ENCODE results near the gene LMBRD1. TPM values are rescaled to one million over a fixed set of nuclear protein-coding genes. Genes with fewer than 3 reads are reported as not detected.

Gene LMBRD1
- total and polyA plus RNA-seq, 2 of the 8 experiments (the other 6 are each of a cell fraction or from before 2014, with no cell fraction given), result 9.1 to 16.8 TPM

DNA sequence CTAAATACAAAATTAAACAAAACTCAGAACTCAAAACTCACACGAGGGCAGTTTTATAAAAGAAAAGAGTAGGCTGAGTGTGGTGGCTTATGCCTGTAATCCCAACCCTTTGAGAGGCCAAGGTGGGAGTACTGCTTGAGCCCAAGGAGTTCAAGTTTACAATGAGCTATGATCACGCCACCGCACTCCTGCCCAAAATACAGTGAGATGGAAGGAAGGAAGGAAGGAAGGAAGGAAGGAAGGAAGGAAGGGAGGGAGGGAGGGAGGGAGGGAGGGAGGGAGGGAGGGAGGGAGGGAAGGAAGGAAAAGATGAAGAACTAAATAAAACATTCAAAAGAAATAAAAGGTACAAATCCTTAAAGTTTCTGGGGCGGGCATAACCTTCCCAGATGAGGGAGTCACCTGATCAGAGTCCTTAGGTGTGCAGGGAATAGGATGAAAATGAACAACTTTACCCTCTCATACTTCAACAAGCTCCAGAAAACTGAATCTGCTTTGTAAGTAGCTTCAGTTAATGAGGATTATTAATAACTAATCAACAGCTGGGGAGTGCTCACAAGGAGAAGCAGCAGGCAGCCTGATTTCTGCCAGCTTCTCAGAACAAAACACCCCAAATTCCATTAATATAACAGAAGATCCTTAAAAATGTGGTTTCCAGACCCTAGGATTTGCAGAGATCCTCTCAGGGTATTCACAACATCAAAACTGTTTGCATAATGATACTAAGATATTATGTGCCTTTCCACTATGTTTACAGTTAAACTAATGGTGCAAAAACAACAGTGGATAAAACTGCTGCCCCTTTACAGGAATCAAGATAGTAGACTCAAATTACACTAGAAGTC, 21.8 kb downstream of the LMBRD1 start:
- H3K23me2 ChIP-seq (ENCODE audit: low read depth, low read length), result no peaks in the 10 kb centered on the region
- FAIRE-seq, result no peak
- no peak overlapping the region for H2BK5ac ChIP-seq (ENCODE audit: low read depth, low read length)
- no peaks in the 10 kb centered on the region for H3K79me1 ChIP-seq (ENCODE audit: low read depth, low read length)
- H3K56ac ChIP-seq (replicated peaks; ENCODE audit: insufficient read length, low read depth, low read length), result no peak overlapping the region
- 85% methylated on average over 2 of the region's 4 CpGs; no CpG with 5 or more reads in 1 of the 2 experiments for WGBS, 2 experiments (ENCODE audit: extremely low coverage in 1 of 2, insufficient coverage in 1 of 2, insufficient read length in 1 of 2, insufficient replicate concordance in 2 of 2, low coverage in 1 of 2, low lambda C conversion rate in 2 of 2, missing lambda C conversion rate in 1 of 2)
- no peak overlapping the region for H3K23ac ChIP-seq (ENCODE audit: insufficient read length)
- H4K91ac ChIP-seq (replicated peaks; ENCODE audit: insufficient read length, low read length), result no peak overlapping the region
- POLR2A ChIA-PET (ENCODE audit: partially characterized antibody), result no interaction called here
- CTCF ChIA-PET (ENCODE audit: partially characterized antibody), result no interaction called here
- H3K27ac ChIP-seq (ENCODE audit: low read depth, low read length), result no peak overlapping the region
- no peak overlapping the region for H3K4me2 ChIP-seq (ENCODE audit: insufficient read depth in 1 of 2, low read depth in 2 of 2, low read length in 2 of 2)
- no peak overlapping the region for H3K18ac ChIP-seq (ENCODE audit: extremely low read depth, low read length)
- no peak overlapping the region for H4K5ac ChIP-seq (ENCODE audit: insufficient read length, low read depth, low read length)
- peaks cover 0 to 3% of the 10 kb centered on the region in 2 experiments; a peak in 1 of 4 replicates for H3K9me3 ChIP-seq (ENCODE audit: insufficient read depth in 2 of 2, low read depth in 1 of 2, low read length in 1 of 2)
- H3K4ac ChIP-seq (replicated peaks; ENCODE audit: insufficient read length, low read depth, low read length), result no peak overlapping the region
- no peak overlapping the region for H2AFZ ChIP-seq (ENCODE audit: low read length)
- no peaks in the 10 kb centered on the region for H3K79me2 ChIP-seq (ENCODE audit: control insufficient read depth in 1 of 2, insufficient read depth in 2 of 2, low read length in 2 of 2)
- no peaks in the 10 kb centered on the region for H4K20me1 ChIP-seq (replicated peaks in 1 of 2; ENCODE audit: control insufficient read depth in 1 of 2, insufficient read depth in 2 of 2, low read length in 2 of 2)
- H3K4me3 ChIP-seq (ENCODE audit: extremely low read depth in 1 of 4, insufficient read depth in 2 of 4, low read depth in 3 of 4, low read length in 4 of 4), result no peak overlapping the region
- no peak overlapping the region for H3K14ac ChIP-seq (ENCODE audit: insufficient read length)
- no peak overlapping the region for H2BK12ac ChIP-seq (ENCODE audit: low read depth, low read length)
- H3K36me3 ChIP-seq (ENCODE audit: control insufficient read depth in 2 of 4, insufficient read depth in 4 of 4, low read length in 3 of 4), result peaks cover 0 to 3% (median 0%) of the 10 kb centered on the region in 4 experiments; a peak in 1 of 8 replicates
- DNase-seq (ENCODE audit: low read depth in 1 of 2, low spot score in 2 of 2), result no peak
- no peak overlapping the region for H2AK5ac ChIP-seq (ENCODE audit: low read depth, low read length)
- no peak overlapping the region for H2BK20ac ChIP-seq (ENCODE audit: low read length)
- H4K8ac ChIP-seq (ENCODE audit: extremely low read depth, insufficient read depth, low read length), result no peak overlapping the region
- H2BK15ac ChIP-seq (ENCODE audit: low read length), result no peak overlapping the region
- no peak for TF ChIP-seq SAP30 (IDR thresholded peaks at IDR 0.05; ENCODE audit: insufficient read depth, insufficient replicate concordance, low read length)
- TF ChIP-seq SP4 (IDR thresholded peaks at IDR 0.05; ENCODE audit: low read length), result no peak
- TF ChIP-seq TEAD4 (IDR thresholded peaks at IDR 0.05; ENCODE audit: low read depth, low read length), result no peak
- no peak for TF ChIP-seq MAX (IDR thresholded peaks at IDR 0.05)
- no peak for TF ChIP-seq GABPA (IDR thresholded peaks at IDR 0.05; ENCODE audit: borderline replicate concordance, insufficient read depth, low read length)
- TF ChIP-seq YY1 (IDR thresholded peaks at IDR 0.05; ENCODE audit: low read depth, low read length), result no peak
- no peaks in the 10 kb centered on the region for H3K4me1 ChIP-seq (replicated peaks in 1 of 4; ENCODE audit: control insufficient read depth in 3 of 4, insufficient read depth in 4 of 4, low read length in 3 of 4)
- H2BK120ac ChIP-seq (replicated peaks; ENCODE audit: low read depth, low read length), result no peak overlapping the region
- no peak overlapping the region for H3K9ac ChIP-seq (replicated peaks in 1 of 4; ENCODE audit: extremely low read depth in 1 of 4, low read depth in 3 of 4, low read length in 3 of 4)
- H3K27me3 ChIP-seq (replicated peaks in 1 of 4; ENCODE audit: control insufficient read depth in 3 of 4, extremely low read depth in 1 of 4, insufficient read depth in 3 of 4, low read length in 3 of 4), result no peaks in the 10 kb centered on the region
